Stimulated activated CD8-positive, alpha-beta memory T cell treated with anti-CD3 and anti-CD28 coated beads, Interleukin-15, amount 100 ng/mL, for 4 hours (primary cell): Measurements from ENCODE around the gene GNAT2.

Experiments used
- DNase-seq, 2 donors: peaks; one replicate each; pipeline ENCODE4 v3.0.0-alpha.2; 2020; ENCODE audit warnings: low read depth in 2 of 2

GNAT2 gene

GRCh38 chr1:109557520-109557919 is 61.9 kb downstream of the GNAT2 start:
- DNase-seq: no peak

GRCh38 chr1:109556563-109556962 is 62.9 kb downstream of the GNAT2 start:
- no peak for DNase-seq
